ENCODE results near the gene WDR38.

WDR38 gene, protein sequence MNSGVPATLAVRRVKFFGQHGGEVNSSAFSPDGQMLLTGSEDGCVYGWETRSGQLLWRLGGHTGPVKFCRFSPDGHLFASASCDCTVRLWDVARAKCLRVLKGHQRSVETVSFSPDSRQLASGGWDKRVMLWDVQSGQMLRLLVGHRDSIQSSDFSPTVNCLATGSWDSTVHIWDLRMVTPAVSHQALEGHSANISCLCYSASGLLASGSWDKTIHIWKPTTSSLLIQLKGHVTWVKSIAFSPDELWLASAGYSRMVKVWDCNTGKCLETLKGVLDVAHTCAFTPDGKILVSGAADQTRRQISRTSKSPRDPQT

DNA sequence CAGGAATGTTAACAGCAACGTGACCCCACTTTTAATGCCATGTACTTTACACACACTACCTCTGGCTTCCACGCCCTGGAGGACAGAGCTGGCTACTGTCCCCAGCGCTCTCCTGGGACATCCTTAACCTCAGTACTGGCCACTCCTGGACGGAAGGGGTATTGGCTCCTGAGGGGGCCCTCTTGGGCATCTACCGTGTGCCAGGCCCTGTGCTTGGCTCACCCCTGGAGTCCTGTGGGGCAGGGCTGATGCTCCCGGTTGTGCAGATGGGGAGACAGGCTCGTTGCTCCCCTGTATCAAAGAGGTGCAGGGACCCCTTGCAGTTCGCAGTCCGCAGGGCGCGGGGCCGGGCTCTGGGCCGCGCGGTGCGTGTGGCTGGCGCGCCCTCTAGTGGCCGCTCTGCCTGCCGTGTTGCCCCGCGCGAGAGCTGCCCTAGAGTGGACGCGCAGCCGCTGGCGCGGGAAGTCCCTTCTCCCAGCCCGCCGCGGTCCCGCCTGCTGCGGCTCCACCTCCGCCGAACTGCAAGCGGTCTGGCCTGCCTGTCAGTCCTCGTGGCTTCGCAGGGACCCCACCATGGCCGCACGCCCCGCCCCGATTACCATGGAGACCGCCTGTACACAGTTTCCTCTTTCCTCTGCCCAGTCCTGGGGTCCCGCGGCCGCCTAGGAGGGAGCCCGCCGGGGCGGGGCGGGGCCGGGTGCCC lies at the start of gene WDR38:
Gene WDR38, plus strand, starts transcription at position 632 of the 703 bp plus-strand sequence. CDS start 72 bp downstream, outside the sequence.
- DNase-seq (ENCODE audit: low spot score): peak; percentile 92

DNA sequence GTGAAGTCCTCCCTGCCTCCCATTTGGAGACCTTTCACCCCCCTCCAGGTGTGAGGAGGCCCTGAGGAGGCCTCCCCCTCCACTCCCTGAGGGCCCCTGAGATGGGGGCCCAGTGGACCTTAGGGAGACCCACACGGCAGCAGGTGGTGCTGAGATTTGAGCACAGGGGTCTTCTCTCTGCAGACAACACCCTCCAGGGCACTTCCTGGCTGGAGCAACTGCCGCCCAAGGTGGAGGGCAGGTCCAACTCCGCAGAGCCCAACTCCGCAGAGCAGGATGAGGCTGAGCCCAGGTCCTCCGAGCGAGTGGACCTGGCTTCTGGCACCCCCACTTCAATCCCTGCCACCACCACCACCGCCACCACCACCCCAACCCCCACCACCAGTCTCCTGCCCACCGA lies 49.3 kb upstream of the WDR38 start:
- DNase-seq (ENCODE audit: low spot score): no peak

DNA sequence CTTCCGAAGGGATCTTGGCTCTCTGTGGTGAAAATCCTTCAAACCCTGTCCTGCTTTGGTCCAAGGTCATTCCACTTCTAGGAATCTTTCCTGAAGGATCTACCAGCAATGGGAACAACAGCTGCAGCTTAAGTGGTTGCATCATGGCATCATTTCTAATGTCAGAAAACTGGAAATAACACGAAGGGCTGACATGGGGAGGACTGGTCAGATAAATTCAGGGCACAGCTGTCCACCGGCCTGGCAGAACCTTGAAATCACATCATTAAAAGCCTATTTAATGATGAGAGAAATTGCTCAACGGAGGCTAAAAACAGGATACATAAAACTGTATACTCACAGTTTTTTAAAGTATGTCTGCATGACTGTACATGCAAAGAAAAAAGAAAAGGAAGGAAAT lies 48.1 kb upstream of the WDR38 start:
- DNase-seq (ENCODE audit: low spot score): no peak

DNA sequence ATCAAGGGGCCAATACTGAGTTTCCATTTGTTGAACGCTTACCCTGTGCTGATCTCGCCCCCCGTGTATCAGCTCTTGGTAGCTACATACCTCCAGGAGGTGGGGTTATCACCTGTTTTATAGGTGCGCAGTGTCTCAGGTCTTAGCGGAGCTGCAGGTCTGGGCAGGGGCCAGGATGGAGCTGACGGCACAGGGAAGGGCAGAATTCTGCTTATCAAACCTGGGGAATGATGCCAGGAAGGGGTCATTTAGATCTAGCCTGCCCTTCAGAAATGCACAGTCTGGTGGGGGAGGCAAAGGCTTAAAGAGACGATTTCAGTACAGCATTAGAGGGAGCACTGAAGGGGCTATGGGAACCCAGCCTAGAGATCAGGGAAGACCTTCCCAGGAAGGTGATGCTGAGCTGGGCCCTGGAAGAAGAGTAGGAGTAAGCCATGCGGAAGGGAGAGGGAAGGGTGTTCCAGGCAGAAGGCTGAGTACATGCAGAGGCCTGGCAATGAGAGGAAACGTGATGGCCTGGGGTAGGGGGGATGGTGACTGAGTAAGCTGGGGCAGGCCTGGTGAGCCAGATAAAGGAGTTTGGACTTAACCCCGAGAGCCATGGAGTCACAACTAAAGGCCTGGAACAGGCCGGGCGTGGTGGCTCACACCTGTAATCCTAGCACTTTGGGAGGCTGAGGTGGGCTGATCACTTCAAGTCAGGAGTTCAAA lies 44.9 kb upstream of the WDR38 start:
- DNase-seq (ENCODE audit: low spot score): no peak

DNA sequence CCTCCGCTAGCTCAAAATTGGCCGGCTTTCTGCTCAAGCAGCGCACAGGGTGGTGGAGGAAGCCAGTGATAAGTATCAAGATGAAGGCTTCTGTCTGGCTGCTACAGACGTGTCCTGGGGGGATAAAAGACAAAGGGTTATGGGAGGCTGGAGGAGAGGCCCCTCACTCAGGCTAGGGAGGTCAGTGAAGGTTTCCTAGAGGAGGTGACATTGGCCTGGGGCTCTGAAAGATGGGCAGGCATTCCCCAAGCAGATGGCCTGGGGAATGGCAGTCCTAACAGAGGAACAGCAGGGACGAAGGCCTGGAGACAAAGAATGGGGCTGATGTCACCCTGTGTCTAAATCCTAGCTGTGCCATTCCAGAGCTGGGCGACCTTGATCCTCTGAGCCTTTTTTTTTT lies 44.0 kb upstream of the WDR38 start:
- DNase-seq (ENCODE audit: low spot score): no peak

DNA sequence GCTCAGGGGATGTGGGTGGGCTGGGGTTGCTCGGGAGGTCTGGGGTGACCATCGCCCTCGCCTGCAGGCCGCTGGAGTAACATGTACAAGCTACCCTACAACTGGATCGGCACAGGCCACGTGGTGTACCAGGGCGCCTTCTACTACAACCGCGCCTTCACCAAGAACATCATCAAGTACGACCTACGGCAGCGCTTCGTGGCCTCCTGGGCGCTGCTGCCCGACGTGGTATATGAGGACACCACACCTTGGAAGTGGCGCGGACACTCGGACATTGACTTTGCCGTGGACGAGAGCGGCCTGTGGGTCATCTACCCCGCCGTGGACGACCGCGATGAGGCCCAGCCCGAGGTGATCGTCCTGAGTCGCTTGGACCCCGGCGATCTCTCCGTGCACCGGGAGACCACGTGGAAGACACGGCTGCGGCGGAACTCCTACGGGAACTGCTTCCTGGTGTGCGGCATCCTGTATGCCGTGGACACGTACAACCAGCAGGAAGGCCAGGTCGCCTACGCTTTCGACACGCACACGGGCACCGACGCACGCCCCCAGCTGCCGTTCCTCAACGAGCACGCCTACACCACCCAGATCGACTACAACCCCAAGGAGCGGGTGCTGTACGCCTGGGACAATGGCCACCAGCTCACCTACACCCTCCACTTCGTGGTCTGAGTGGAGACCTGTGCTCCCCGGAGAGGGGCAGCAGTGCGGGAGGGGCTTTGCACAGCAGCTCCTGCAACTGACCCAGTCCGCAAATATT lies 43.3 kb upstream of the WDR38 start:
- DNase-seq (ENCODE audit: low spot score): no peak

DNA sequence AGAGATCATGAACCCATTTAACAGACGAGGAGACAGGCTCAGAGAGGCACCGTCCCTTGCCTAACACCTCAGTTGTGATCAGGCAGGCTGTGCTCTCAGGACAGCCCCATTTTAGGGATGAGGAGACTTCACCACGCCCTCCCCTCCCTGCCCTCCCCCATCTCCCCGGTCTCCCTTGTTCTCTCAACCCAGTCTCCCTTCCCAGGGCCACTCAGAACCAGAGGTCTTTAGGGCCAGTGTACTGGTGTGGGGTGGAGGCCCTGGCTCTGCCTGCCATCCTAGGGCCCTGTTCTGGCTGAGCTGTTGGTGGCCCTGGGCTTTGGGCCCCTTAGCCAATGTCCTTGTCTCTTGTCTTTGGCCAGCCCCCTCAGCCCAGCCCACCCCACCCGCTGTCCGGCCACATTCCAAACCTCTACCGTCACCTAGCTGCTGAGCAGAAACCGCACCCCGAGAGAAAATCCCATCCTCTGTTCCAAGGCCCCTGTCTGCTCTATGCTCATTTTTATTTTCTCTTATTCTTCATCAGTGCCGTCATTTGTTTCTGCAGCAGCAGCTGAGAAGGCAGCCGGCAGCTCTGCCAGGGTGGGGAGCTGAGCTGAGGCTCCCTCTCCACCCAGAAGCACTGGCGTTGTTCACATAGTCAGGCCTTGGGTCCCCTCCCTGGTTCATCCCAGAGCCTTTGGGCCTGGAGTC lies 42.5 kb upstream of the WDR38 start:
- peak; percentile 95 for DNase-seq (ENCODE audit: low spot score)

DNA sequence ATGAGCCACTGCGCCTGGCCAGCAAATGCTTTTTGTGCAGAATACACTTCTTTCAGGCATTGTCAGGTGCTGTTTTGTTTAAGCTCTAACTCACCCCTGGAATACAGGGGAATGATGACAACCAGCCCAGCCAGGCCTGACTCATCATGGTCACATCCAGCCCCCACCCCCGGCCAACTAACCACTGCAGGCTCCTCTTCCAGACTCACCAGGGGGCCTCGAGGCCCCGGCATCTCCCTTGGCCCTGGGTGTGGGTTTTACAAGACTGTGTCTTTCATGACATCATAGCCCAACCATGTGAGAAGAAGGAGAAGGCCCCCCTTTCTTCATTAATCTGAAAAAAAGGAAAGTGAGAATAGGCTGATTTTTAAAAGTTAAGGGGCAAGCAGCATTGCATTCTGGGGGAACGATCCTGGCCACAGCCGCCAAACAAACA lies 40.8 kb upstream of the WDR38 start:
- peak; percentile 60 for DNase-seq (ENCODE audit: low spot score)

DNA sequence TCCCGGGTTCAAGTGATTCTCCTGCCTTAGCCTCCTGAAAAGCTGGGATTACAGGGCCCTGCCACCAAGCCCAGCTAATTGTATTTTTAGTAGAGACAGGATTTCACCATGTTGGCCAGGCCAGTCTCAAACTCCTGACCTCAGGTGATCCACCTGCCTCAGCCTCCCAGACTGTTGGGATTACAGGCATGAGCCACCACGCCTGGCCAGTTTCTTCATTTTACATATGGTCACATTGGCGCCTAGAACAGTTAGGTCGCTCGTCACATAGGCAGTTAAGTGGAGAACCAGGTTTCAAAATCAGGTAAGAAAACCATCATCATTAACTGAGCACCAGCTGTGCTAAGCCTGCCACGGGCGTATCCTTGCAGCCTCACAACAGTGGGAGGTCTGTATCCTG lies 40.2 kb upstream of the WDR38 start:
- no peak for DNase-seq (ENCODE audit: low spot score)

DNA sequence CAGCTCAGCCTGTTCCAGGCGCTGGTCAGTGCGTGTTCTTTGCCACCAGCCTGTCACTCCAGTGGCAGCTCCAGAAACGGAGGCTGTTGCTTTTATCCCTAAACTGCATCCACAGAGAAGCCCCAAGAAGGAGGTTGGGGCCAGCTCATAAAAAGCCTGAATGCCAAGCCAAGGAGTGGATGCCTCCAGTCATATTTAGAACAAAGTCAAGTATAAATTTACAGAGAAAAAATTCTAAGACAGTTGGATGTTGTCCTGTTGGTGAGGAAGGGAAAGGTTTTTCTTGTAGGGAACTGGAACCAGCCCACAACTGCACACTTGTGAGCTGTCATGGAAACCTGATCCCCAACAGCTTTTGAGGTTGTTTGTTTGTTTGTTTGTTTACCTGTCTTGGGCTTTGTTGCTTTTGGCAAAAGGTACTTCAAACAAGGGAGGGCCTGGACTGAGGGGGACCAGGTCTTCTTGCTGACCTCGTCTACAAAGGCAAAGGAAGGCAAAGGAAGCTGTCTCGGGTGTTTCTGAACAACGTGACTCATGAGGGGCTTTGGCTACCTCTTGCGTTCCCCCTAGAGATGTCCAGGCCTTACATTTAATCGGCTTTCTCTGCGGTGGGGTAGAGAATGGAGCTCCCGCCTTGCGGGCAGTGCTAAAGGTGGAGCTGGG lies 39.6 kb upstream of the WDR38 start:
- no peak for DNase-seq (ENCODE audit: low spot score)

DNA sequence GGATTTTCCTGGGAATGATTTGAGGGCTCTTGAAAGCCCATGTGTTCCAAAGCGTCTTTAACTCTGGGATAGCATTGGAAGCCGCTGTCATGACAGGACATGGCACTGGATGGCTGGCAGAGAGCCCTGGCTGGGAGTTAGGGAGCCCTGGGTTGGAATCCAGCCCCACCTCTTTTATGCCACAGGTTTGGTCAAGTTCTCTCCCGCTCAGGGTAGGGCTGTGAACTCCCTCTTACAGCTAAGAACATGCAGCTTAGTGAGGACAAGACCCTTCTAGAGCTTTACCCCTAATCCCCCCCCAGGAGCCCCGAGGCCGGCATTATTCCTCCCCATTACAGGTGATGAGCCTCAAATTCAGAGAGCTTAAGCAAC lies 39.1 kb upstream of the WDR38 start:
- no peak for DNase-seq (ENCODE audit: low spot score)

DNA sequence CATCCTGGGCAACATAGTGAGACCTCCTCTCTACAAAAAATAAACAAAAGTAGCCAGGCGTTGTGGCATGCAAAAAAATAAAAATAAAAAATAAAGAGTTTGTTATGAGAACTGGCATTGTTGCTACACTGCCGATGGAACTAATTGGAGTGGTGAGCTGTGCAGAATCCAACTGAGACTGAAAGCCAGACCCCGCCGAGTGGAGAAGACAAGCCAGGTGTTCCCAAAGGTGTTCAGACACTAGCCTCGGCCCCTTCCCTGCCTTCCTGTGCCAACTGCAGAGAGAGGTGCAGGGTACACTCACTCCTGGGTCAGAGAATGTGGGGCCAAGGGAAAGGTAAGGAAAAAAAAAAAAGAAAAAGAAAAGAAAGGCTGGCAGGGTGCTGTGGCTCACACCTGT lies 37.7 kb upstream of the WDR38 start:
- DNase-seq (ENCODE audit: low spot score): no peak

DNA sequence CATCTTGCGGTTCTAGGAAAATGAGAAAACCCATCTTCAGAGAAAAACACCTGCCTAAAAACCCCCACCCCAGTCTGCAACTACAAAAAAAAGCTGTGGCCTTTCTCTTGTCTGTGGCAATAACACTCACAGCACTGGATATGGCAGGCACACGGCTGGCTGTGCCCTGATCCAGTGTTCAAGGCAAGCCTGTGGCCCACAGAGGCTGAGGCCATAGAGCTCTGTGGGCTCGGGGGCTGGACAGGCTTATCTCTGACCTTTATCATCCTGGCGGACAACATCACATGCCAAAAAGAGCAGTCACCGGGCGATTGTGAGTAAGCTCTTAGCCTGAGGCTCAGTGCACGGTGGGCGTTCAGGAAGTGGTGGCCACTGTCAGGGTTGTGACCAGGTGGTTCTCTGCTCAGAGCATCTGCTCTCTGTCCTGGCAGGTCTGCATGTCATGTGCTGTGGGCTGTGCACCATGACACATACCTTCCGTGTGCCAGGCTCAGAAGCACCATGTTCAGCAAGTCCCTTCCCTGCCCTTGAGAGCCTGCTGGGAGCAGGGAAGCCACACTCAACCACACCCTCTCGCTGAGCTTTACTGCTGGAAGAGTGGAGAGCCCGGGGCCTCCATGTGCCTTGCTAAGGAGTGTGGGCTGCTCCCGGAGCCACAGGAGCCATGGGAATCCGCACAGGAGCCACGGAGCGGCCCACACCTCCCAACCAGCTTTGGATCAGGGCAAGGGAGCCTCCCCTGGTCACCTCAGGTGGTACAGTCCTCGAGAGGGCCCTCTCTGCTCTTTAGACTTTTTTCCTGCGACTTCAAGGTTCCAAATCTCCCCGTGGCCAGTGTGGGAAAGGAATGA lies 34.6 kb upstream of the WDR38 start:
- peak; percentile 46 for DNase-seq (ENCODE audit: low spot score)

DNA sequence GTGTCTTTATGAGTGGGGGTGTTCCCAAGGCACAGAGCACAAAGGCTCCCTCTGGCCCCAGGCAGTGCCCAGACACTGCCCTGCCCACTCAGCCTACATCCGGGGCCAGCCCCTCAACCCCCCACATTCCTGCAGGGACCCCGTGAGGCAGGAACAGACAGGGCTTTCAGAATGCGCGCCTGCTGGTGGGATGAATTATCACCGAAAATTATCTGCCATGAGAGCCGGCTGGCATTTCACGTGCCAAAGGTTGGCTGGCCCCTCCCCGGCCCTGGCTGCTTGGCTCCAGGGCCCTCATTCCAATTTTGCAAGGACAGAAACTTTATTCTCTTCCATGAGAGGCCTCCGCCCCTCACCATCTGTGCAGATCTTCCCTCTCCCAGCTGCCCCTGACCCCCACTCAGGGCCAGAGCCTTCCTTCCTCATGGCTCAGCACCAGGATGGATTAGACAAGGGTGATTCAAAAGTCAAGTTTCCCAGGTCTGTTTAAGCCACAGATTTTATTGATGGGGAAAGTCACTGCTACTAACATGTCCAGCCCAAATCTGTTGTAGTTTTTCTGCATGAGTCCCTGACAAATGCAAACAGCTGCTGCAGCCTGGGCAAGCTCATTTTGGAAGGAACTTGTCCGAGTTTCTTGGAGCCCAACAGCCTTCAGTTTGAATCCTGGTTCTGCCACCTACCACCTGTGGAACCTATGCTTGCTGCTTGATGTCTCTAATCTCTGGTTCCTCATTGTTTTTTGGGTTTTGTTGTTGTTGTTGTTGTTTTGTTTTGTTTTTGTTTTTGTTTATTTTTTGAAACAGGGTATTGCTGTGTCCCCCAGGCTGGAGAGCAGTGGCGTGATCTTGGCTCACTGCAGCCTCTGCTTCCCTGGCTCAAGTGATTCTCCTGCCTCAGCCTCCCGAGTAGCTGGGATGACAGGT lies 32.3 kb upstream of the WDR38 start:
- DNase-seq (ENCODE audit: low spot score): no peak

DNA sequence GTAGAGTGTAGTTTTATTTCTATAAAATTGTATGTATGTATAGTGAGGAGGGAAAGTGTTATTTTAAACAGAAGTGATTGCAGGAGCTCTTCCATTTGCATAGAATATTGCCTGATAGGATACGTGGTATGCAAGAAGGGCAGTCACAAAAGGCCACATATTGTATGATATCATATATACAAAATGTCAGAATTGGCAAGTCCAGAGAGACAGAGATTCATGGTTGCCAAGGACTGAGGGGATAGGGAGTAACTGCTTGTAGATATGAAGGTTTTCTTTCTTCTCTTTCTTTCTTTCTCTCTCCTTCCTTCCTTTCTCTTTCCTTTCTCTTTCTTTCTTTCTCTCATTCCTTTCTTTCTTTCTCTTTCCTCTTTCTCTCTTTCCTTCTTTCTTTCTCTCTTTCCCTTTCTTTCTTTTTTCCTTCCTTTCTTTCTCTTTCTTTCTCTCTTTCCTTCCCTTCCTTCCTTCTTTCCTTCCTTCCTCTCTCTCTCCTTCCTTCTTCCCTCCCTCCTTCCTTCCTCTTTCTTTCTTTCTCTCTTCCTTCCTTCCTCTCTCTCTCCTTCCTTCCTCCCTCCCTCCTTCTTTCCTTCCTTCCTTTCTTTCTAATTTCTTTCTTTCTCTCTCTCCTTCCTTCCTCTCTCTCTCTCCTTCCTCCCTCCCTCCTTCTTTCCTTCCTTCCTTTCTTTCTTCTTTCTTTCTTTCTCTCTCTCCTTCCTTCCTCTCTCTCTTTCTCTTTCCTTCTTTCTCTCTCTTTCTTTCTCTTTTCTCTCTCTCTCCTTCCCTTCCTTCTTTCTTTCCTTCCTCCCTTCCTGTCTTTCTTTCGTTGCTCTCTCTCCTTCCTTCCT lies 24.5 kb upstream of the WDR38 start:
- no peak for DNase-seq (ENCODE audit: low spot score)

DNA sequence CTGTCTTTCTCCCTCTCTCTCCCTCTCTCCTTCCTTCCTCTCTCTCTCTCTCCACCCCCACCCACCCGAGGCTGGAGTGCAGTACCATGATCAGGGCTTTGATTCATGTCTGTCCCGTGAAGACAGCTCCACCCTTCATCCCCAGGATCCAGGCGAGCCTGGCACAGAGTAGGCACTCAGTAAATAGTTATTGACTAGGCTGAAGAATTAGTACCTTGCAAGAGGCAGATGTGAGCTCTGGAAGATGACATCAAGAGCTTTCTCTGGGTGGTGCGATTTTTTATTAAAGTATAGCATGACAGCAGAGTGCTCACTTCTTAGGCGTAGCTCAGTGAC lies 24.0 kb upstream of the WDR38 start:
- no peak for DNase-seq (ENCODE audit: low spot score)

DNA sequence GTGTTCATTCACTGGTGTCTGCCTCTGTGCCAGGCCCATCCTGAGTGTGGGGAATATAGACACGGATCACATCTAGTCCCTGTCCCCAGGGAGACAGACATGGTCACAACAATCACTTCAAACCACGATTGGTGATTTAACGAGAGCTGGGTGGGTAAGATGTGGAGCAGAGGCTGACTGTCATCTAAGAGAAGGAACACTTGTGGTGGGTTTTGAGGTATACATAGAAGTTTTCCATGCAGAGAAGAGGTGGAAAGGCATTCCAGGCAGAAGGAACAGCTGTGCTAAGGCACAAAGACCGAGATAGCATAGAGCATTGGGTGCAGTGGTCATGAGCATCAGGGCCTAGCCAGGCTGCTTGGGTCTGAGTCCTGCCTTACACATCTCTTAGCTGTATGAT lies 22.7 kb upstream of the WDR38 start:
- no peak for DNase-seq (ENCODE audit: low spot score)

DNA sequence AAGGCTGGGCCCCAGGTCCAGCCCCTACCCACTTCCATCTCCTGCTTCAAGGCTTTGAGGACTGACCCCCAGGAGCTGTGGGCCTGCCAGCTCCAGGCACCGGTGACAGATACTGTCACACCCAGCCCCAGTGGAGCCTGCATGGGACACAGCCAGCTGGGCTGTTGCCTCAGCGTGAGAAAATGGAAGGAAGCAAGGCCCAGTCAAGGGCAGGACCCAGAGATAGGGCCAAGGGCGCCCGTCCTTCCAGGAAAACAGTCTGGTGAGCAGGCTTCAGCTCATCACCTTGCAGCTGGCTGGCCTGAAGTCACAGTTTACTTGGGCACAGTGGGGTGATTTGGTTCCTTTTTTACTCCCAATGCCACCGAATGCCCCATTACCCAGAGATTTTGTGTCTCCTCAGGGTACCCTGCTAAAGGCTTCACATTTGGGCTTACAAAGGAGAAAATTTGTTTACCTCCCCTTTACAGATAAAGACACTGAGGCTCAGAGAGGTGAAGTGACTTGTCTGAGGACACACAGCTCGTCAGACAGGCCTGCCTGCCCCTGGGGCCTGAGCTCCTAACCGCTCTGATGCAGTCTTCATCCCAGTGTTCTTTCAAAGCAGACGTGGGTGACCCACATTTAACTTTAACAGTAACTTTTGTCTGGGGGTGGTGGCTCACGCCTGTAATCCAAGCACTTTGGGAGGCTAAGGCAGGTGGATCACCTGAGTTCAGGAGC lies 21.5 kb upstream of the WDR38 start:
- DNase-seq (ENCODE audit: low spot score): no peak
